ENCODE data around the gene MSH5. TPM values are rescaled to one million over a fixed set of nuclear protein-coding genes. Genes with fewer than 3 reads are reported as not detected.

MSH5 gene
- total and polyA plus RNA-seq, 2 donors (not counting 1 experiment from before 2014, with no cell fraction given): 4.3 to 6.0 TPM

GRCh38 chr6:31760790-31761189 is 21.0 kb downstream of the MSH5 start:
- Histone ChIP-seq H3K9me3 (ENCODE audit: control insufficient read depth, insufficient read depth, low read depth, low read length) (no peaks in the 10 kb centered on the region), H3K79me2 (ENCODE audit: control insufficient read depth, insufficient read depth, low read length) (no peaks in the 10 kb centered on the region), H3K27me3 (ENCODE audit: control insufficient read depth, insufficient read depth, low read length) (no peaks in the 10 kb centered on the region), H3K4me1 (ENCODE audit: control insufficient read depth, extremely low read depth, insufficient read depth, low read length) (peaks cover 4% of the 10 kb centered on the region), H3K4me3 (replicated peaks in 1 of 4; ENCODE audit: control extremely low read depth in 1 of 4, insufficient read depth in 1 of 4, low read depth in 3 of 4, low read length in 4 of 4) (no peak overlapping the region), H3K36me3 (ENCODE audit: control insufficient read depth, insufficient read depth, low read length) (peaks cover 7% of the 10 kb centered on the region), H3K9ac (ENCODE audit: insufficient read depth, low read length) (no peak overlapping the region), H3K4me2 (ENCODE audit: extremely low read depth, insufficient read depth, low read length) (no peak overlapping the region), H2AFZ (ENCODE audit: low read length) (no peak overlapping the region), H3K27ac (ENCODE audit: insufficient read depth, low read length) (no peak overlapping the region), H4K20me1 (ENCODE audit: control insufficient read depth, extremely low read depth, insufficient read depth, low read length) (no peaks in the 10 kb centered on the region)
- DNase-seq (ENCODE audit: low read depth in 2 of 2): no peak
- TF ChIP-seq EZH2 (IDR thresholded peaks at IDR 0.05; ENCODE audit: low read length, missing control alignments): no peak
- no peak for TF ChIP-seq CTCF (conservative IDR thresholded peaks at IDR 0.05 in 1 of 2, IDR thresholded peaks at IDR 0.05 in 1 of 2; ENCODE audit: low read depth in 1 of 2, low read length in 2 of 2)

GRCh38 chr6:31761343-31761742 is 21.5 kb downstream of the MSH5 start:
- H3K9me3 ChIP-seq (ENCODE audit: control insufficient read depth, insufficient read depth, low read depth, low read length): no peaks in the 10 kb centered on the region

GRCh38 chr6:31762356-31762755 is 22.6 kb downstream of the MSH5 start, which contains the start of gene SAPCD1:
TSS of gene SAPCD1 (plus strand) at chr6:31762656. CDS start at chr6:31763055, 399 bp downstream.
- no peak within 1 kb of the TSS for H3K4me2 ChIP-seq (ENCODE audit: extremely low read depth, insufficient read depth, low read length)
- H3K27me3 ChIP-seq (ENCODE audit: control insufficient read depth, insufficient read depth, low read length): no peaks in the 10 kb centered on the region
- H3K9me3 ChIP-seq (ENCODE audit: control insufficient read depth, insufficient read depth, low read depth, low read length): no peaks in the 10 kb centered on the region
- H2AFZ ChIP-seq (ENCODE audit: low read length): no peak within 1 kb of the TSS
- H3K79me2 ChIP-seq (ENCODE audit: control insufficient read depth, insufficient read depth, low read length): no peaks in the 10 kb centered on the region
- TF ChIP-seq CTCF (conservative IDR thresholded peaks at IDR 0.05 in 1 of 2, IDR thresholded peaks at IDR 0.05 in 1 of 2; ENCODE audit: low read depth in 1 of 2, low read length in 2 of 2) (no peak), EZH2 (IDR thresholded peaks at IDR 0.05; ENCODE audit: low read length, missing control alignments) (no peak)
- H3K9ac ChIP-seq (ENCODE audit: insufficient read depth, low read length): no peak within 1 kb of the TSS
- DNase-seq (ENCODE audit: low read depth in 2 of 2): no peak
- peaks cover 7% of the 10 kb centered on the region for H3K36me3 ChIP-seq (ENCODE audit: control insufficient read depth, insufficient read depth, low read length)
- no peak within 1 kb of the TSS for H3K27ac ChIP-seq (ENCODE audit: insufficient read depth, low read length)
- H3K4me3 ChIP-seq (replicated peaks in 1 of 4; ENCODE audit: control extremely low read depth in 1 of 4, insufficient read depth in 1 of 4, low read depth in 3 of 4, low read length in 4 of 4): no peak within 1 kb of the TSS
- no peaks in the 10 kb centered on the region for H4K20me1 ChIP-seq (ENCODE audit: control insufficient read depth, extremely low read depth, insufficient read depth, low read length)
- H3K4me1 ChIP-seq (ENCODE audit: control insufficient read depth, extremely low read depth, insufficient read depth, low read length): peaks cover 4% of the 10 kb centered on the region

More at GRCh38 chr6:31761343-31761742, 21.5 kb downstream of the MSH5 start:
- Histone ChIP-seq H2AFZ (ENCODE audit: low read length) (no peak overlapping the region), H3K36me3 (ENCODE audit: control insufficient read depth, insufficient read depth, low read length) (peaks cover 7% of the 10 kb centered on the region), H3K27ac (ENCODE audit: insufficient read depth, low read length) (no peak overlapping the region), H3K4me3 (replicated peaks in 1 of 4; ENCODE audit: control extremely low read depth in 1 of 4, insufficient read depth in 1 of 4, low read depth in 3 of 4, low read length in 4 of 4) (no peak overlapping the region), H3K27me3 (ENCODE audit: control insufficient read depth, insufficient read depth, low read length) (no peaks in the 10 kb centered on the region), H3K4me1 (ENCODE audit: control insufficient read depth, extremely low read depth, insufficient read depth, low read length) (peaks cover 4% of the 10 kb centered on the region), H4K20me1 (ENCODE audit: control insufficient read depth, extremely low read depth, insufficient read depth, low read length) (no peaks in the 10 kb centered on the region), H3K79me2 (ENCODE audit: control insufficient read depth, insufficient read depth, low read length) (no peaks in the 10 kb centered on the region), H3K4me2 (ENCODE audit: extremely low read depth, insufficient read depth, low read length) (no peak overlapping the region), H3K9ac (ENCODE audit: insufficient read depth, low read length) (no peak overlapping the region)
- no peak for DNase-seq (ENCODE audit: low read depth in 2 of 2)
- TF ChIP-seq CTCF (conservative IDR thresholded peaks at IDR 0.05 in 1 of 2, IDR thresholded peaks at IDR 0.05 in 1 of 2; ENCODE audit: low read depth in 1 of 2, low read length in 2 of 2): no peak
- no peak for TF ChIP-seq EZH2 (IDR thresholded peaks at IDR 0.05; ENCODE audit: low read length, missing control alignments)

Data from fibroblast of lung (primary cell).